Activated naive CD4-positive, alpha-beta T cell treated with anti-CD3 and anti-CD28 coated beads, Interleukin-2, amount 10 ng/mL, durations not matched to agents 5 hours and 36 hours (primary cell): ENCODE results near the gene SUCO. TPM values are rescaled to one million over a fixed set of nuclear protein-coding genes. Genes with fewer than 3 reads are reported as not detected.

Source experiments
- total RNA-seq, 2 experiments: library from RNA; stranded (reverse); gene quantifications; one replicate each; pipeline ENCODE4 v1.2.3, GENCODE V29; 2021

The SUCO gene
- total RNA-seq = 10 to 100 TPM; 31.3 to 34.6 TPM

GRCh38 chr1:172532700-172533512 is at the start of gene SUCO:
Gene SUCO (plus strand): TSS chr1:172533150. CDS start chr1:172533436, 286 bp downstream.

DNA sequence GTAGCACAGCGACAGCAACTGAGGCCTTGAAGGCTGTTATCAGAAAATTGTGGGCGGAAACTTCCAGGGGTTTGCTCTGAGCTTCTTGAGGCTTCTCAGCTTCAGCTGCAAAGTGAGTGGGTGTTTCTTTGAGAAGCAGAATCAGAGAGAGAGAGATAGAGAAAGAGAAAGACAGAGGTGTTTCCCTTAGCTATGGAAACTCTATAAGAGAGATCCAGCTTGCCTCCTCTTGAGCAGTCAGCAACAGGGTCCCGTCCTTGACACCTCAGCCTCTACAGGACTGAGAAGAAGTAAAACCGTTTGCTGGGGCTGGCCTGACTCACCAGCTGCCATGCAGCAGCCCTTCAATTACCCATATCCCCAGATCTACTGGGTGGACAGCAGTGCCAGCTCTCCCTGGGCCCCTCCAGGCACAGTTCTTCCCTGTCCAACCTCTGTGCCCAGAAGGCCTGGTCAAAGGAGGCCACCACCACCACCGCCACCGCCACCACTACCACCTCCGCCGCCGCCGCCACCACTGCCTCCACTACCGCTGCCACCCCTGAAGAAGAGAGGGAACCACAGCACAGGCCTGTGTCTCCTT is 126.0 kb downstream of the SUCO start, which contains the start of gene FASLG:
TSS of gene FASLG (plus strand) at position 233 of the 583 bp plus-strand sequence. CDS start at position 332, 99 bp downstream.

Other genes with a start within 250 kb of the SUCO start
- gene C1orf105, start 112.5 kb upstream of the SUCO start, total RNA-seq = under 1 TPM; 0.24 to 0.25 TPM
- gene PIGC, start 89.1 kb upstream of the SUCO start, total RNA-seq = 10 to 100 TPM; 28.4 to 28.5 TPM
- gene FASLG, start 126.0 kb downstream of the SUCO start, total RNA-seq = under 1 TPM; 0.60 to 0.93 TPM